WTC11 (cell line): Measurements from ENCODE around the gene PLPPR3. TPM values are rescaled to one million over a fixed set of nuclear protein-coding genes. Genes with fewer than 3 reads are reported as not detected.

Source experiments
- ATAC-seq: fragments of 200-7000 bp; cut with Tn5 transposase; 2 replicates; pipeline ENCODE4 v1.10.0; 2021; ENCODE audit warnings: mild to moderate bottlenecking, moderate library complexity
- CTCF ChIA-PET: fragments of 300-600 bp; sonication (Branson Sonifier 250); formaldehyde crosslinking; loops from one replicate; lab custom pipeline; 2021; ENCODE audit warnings: antibody characterized with exemption; lab: Charles Lee
- POLR2A ChIA-PET: fragments of 350-600 bp; sonication (Branson Sonifier 250); formaldehyde crosslinking; loops from one replicate; lab custom pipeline; 2021; ENCODE audit warnings: antibody characterized with exemption; lab: Charles Lee
- DNase-seq: peaks from one replicate; pipeline ENCODE4 v3.0.0; 2021; ENCODE audit warnings: low spot score
- H3K27ac Mint-ChIP-seq: 2 replicates; pipeline ENCODE4 v1.8.0; 2021; ENCODE audit warnings: mixed read lengths
- H3K27me3 Mint-ChIP-seq: 2 replicates; pipeline ENCODE4 v1.8.0; 2021; ENCODE audit warnings: low read depth, mild to moderate bottlenecking, moderate library complexity, mixed read lengths
- H3K36me3 Mint-ChIP-seq: 2 replicates; pipeline ENCODE4 v1.8.0; 2021; ENCODE audit warnings: mixed read lengths
- H3K4me1 Mint-ChIP-seq: 2 replicates; pipeline ENCODE4 v1.8.0; 2022; ENCODE audit warnings: mixed read lengths
- H3K4me3 Mint-ChIP-seq: 2 replicates; pipeline ENCODE4 v1.8.0; 2021; ENCODE audit warnings: mild to moderate bottlenecking, moderate library complexity, mixed read lengths
- H3K9me3 Mint-ChIP-seq: 2 replicates; pipeline ENCODE4 v1.8.0; 2021; ENCODE audit warnings: mixed read lengths
- FOXJ3 ChIP-seq: sonication (generic); formaldehyde crosslinking; IDR thresholded peaks from 2 replicates; pipeline ENCODE4 v1.9.0; 2021; ENCODE audit warnings: missing genetic modification reagents, mild to moderate bottlenecking, borderline replicate concordance
- FOXK1 ChIP-seq: sonication (generic); formaldehyde crosslinking; IDR thresholded peaks from 2 replicates; pipeline ENCODE4 v1.8.0; 2022; ENCODE audit warnings: mild to moderate bottlenecking, moderate library complexity, missing genetic modification reagents
- GRHL2 ChIP-seq: fragments of 250-450 bp; sonication (Bioruptor Pico); IDR thresholded peaks from 2 replicates; pipeline ENCODE4 v1.8.0; 2022; ENCODE audit warnings: mild to moderate bottlenecking, moderate library complexity; ENCODE audit not compliant: insufficient replicate concordance, severe bottlenecking
- IRF2 ChIP-seq: sonication (generic); formaldehyde crosslinking; IDR thresholded peaks from 2 replicates; pipeline ENCODE4 v1.8.0; 2022; ENCODE audit warnings: low read depth, missing genetic modification reagents, borderline replicate concordance
- NFYB ChIP-seq: sonication (generic); formaldehyde crosslinking; conservative IDR thresholded peaks from 2 replicates; pipeline ENCODE4 v1.8.0; 2022; ENCODE audit warnings: low read depth, missing genetic modification reagents
- OVOL2 ChIP-seq: fragments of 250-450 bp; sonication (Bioruptor Pico); IDR thresholded peaks from 2 replicates; pipeline ENCODE4 v1.9.0; 2021; ENCODE audit warnings: mild to moderate bottlenecking, borderline replicate concordance
- RELA ChIP-seq: sonication (generic); formaldehyde crosslinking; IDR thresholded peaks from 2 replicates; pipeline ENCODE4 v1.8.1; 2022; ENCODE audit warnings: missing genetic modification reagents, mild to moderate bottlenecking, borderline replicate concordance
- TEAD4 ChIP-seq: sonication (generic); formaldehyde crosslinking; IDR thresholded peaks from 2 replicates; pipeline ENCODE4 v1.8.0; 2022; ENCODE audit warnings: mild to moderate bottlenecking, missing genetic modification reagents
- ZNF671 ChIP-seq: fragments of 250-450 bp; sonication (Bioruptor Pico); IDR thresholded peaks from 2 replicates; pipeline ENCODE4 v1.8.0; 2021; ENCODE audit warnings: mild to moderate bottlenecking
- total RNA-seq: library from RNA; stranded (reverse); gene quantifications from 3 replicates; pipeline ENCODE4 v1.2.3, GENCODE V29; 2021
- TF ChIP-seq, protein P1 (sequence below): fragments of 250-450 bp; sonication (Bioruptor Pico); conservative IDR thresholded peaks from 2 replicates; pipeline ENCODE4 v1.9.0; 2021; ENCODE audit warnings: mild to moderate bottlenecking
- TF ChIP-seq, protein P2 (sequence below): sonication (generic); formaldehyde crosslinking; IDR thresholded peaks from 2 replicates; pipeline ENCODE4 v1.8.1; 2023; ENCODE audit warnings: mild to moderate bottlenecking, missing genetic modification reagents, moderate library complexity
- TF ChIP-seq, protein P3 (sequence below): sonication (generic); formaldehyde crosslinking; IDR thresholded peaks from 2 replicates; pipeline ENCODE4 v1.8.1; 2023; ENCODE audit warnings: mild to moderate bottlenecking, moderate library complexity, missing genetic modification reagents
- TF ChIP-seq, protein P4 (sequence below): fragments of 250-450 bp; sonication (Bioruptor Pico); IDR thresholded peaks from 2 replicates; pipeline ENCODE4 v1.8.0; 2021; ENCODE audit warnings: mild to moderate bottlenecking
- TF ChIP-seq, protein P5 (sequence below): fragments of 250-450 bp; sonication (Bioruptor Pico); IDR thresholded peaks from 2 replicates; pipeline ENCODE4 v1.9.0; 2021; ENCODE audit warnings: moderate library complexity, mild to moderate bottlenecking, inconsistent platforms, borderline replicate concordance
- TF ChIP-seq, protein P6 (sequence below): fragments of 250-450 bp; sonication (Bioruptor Pico); IDR thresholded peaks from 2 replicates; pipeline ENCODE4 v1.9.0; 2021; ENCODE audit warnings: mild to moderate bottlenecking, borderline replicate concordance

Gene PLPPR3
- total RNA-seq, 1 experiment from 2014 or later = 60.6 TPM

DNA sequence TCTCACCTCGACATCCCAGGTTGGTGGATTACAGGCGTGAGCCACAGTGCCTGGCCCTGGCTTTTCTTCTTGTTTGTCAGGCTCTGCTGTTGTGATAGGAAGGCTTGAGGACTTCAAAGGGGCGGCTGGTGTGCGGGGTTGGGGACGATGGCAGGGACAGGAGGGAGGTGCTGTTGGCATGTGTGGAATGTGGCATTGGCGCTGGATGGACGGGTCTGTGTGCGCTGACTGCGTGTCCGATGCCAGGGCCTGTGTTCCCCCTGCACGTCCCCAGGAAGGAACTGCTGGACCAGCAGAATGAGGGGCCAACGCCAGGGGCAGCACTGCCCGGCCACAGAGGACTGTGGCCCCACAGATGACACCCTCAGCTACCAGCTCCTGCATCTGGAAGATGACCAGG, 37.2 kb downstream of the PLPPR3 start (continued):
- TF ChIP-seq, protein P1, sequence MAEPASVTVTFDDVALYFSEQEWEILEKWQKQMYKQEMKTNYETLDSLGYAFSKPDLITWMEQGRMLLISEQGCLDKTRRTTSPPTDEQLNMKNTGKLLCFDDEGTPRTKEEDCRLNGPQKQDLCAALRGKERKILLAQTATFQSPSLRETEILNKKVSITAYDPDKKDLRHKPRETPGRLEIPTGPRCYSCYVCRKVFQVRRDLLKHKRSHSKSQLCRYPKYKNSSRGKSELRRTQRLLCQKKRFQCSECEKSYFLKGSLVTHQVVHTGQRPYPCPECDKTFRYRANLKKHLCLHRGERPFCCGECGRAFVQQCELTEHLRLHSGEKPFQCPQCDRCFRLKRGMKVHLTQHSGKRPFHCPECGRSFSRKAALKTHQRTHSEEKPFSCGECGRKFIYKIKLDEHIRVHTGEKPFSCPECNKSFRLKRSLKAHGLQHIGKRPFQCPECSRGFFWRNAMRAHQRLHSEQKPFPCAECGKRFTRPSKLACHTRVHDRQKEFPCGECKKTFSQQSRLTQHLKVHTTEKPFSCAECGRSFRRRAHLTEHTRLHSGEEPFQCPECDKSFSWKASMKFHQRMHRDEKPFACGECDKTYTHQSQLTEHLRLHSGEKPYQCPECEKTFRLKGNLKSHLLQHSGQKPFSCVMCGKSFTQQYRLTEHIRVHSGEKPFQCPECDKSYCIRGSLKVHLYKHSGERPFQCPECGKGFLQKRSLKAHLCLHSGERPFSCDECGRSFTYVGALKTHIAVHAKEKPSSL (CRISPR knock-in tag) = no peak
- TF ChIP-seq RELA (CRISPR knock-in tag) (no peak), ZNF671 (CRISPR knock-in tag) (no peak)

DNA sequence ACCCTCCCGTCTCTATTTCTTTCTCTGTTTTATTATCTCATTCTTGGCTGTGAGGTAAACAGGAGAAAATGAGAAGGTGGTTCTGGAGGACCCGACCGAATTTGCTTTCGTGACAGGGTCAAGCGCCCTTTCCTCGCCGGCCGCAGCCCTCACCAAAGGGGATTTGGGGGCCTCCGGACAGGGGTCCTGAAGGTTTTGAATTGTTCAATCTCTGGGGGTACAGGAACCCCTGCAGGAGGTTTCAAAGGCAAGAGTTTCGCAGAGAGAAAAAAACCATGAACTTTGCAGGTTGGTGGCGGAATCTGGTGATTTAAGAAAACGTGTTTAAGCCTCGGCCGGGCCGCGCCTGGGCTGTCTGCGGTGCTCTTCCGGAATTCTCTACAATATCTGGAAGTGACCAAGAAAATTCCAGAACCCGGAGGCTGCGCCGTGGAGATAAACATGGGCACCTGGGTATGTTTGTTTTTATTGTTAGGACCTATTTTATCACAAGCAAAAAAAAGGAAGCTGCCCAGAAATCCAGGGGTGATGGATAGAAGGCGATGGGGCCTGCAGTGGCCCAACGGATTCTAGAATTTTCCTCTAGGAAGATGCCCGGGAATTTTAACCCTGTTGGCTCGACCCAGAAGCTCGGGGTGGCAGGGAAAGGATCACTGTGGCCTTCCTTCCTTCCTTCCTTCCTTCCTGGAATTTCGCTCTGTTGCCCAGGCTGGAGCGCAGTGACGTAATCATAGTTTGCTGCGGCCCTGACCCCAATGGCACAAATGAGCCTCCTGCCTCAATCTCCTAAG, 38.7 kb downstream of the PLPPR3 start:
- no peaks in the 10 kb centered on the region for H3K36me3 Mint-ChIP-seq
- no peak; the same call in 1 of the 2 replicates for ATAC-seq
- POLR2A ChIA-PET = interaction anchor here (0.6 to 1.4 kb wide), 3 partner anchors 14 to 56 kb away, joined by 3 to 5 read pairs (median 4); partner anchors contain the start of gene PTBP1
- CTCF ChIA-PET = interaction anchor here (0.6 to 1.8 kb wide), 5 partner anchors 10 to 104 kb away, joined by 3 to 9 read pairs (median 4); no protein-coding TSS in a partner anchor
- peak overlapping the region; percentile 55 for H3K4me3 Mint-ChIP-seq
- TF ChIP-seq, protein P2, sequence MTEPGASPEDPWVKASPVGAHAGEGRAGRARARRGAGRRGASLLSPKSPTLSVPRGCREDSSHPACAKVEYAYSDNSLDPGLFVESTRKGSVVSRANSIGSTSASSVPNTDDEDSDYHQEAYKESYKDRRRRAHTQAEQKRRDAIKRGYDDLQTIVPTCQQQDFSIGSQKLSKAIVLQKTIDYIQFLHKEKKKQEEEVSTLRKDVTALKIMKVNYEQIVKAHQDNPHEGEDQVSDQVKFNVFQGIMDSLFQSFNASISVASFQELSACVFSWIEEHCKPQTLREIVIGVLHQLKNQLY = no peak
- TF ChIP-seq GRHL2 (CRISPR knock-in tag) = no peak
- TF ChIP-seq IRF2 = no peak
- H3K4me1 Mint-ChIP-seq = peaks cover 24% of the 10 kb centered on the region
- no peak for DNase-seq
- peak overlapping the region; percentile 96 for H3K27ac Mint-ChIP-seq
- no peaks in the 10 kb centered on the region for H3K27me3 Mint-ChIP-seq
- no peaks in the 10 kb centered on the region for H3K9me3 Mint-ChIP-seq

DNA sequence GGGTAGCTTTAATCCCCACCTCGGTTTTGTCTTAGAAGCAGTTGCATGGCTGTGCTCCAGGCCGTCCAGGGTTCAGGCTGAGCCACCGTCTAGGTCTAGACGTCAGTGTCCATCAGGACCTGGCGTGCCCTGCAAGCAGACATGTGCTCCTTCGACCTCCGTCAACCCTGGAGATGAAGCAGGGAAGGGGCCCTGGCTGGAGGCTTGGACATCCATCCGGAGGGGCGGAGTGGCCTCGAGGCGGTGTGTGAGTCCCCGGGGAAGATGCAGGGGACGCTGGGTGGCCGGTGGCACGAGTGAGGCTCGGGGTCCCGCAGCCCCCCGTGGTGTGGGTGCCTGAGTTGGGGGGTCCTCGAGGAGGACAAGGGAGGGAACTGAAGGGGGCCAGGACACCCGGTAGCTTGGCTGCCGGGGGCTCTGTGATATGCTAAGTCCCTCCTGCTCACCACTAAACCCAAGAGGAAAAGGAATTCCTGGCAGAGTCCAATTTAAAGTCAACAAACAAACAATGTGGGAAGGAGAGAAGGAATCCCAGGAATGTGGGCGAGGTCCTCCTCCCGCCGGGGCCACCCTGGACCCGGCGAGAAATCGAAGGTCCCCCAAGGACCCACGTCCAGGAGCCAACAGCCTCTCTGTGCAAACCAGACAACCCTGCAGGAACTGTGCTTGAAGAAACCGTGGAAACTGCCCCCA, 39.4 kb downstream of the PLPPR3 start:
- Mint-ChIP-seq H3K27me3 (no peaks in the 10 kb centered on the region), H3K36me3 (no peaks in the 10 kb centered on the region), H3K27ac (peak overlapping the region; percentile 96), H3K9me3 (no peaks in the 10 kb centered on the region), H3K4me1 (peaks cover 24% of the 10 kb centered on the region), H3K4me3 (peak overlapping the region; percentile 55)
- POLR2A ChIA-PET = interaction anchor here (0.6 to 1.4 kb wide), 2 partner anchors 17 to 56 kb away, joined by 3 to 4 read pairs; no protein-coding TSS in a partner anchor
- peak; percentile 91 for ATAC-seq
- peak; percentile 68 for DNase-seq
- CTCF ChIA-PET = interaction anchor here (0.6 to 1.8 kb wide), 4 partner anchors 10 to 103 kb away, joined by 3 to 9 read pairs (median 5); no protein-coding TSS in a partner anchor
- TF ChIP-seq, protein P3, sequence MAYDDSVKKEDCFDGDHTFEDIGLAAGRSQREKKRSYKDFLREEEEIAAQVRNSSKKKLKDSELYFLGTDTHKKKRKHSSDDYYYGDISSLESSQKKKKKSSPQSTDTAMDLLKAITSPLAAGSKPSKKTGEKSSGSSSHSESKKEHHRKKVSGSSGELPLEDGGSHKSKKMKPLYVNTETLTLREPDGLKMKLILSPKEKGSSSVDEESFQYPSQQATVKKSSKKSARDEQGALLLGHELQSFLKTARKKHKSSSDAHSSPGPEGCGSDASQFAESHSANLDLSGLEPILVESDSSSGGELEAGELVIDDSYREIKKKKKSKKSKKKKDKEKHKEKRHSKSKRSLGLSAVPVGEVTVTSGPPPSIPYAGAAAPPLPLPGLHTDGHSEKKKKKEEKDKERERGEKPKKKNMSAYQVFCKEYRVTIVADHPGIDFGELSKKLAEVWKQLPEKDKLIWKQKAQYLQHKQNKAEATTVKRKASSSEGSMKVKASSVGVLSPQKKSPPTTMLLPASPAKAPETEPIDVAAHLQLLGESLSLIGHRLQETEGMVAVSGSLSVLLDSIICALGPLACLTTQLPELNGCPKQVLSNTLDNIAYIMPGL = no peak
- TF ChIP-seq RELA (CRISPR knock-in tag) = no peak
- TF ChIP-seq, protein P4, sequence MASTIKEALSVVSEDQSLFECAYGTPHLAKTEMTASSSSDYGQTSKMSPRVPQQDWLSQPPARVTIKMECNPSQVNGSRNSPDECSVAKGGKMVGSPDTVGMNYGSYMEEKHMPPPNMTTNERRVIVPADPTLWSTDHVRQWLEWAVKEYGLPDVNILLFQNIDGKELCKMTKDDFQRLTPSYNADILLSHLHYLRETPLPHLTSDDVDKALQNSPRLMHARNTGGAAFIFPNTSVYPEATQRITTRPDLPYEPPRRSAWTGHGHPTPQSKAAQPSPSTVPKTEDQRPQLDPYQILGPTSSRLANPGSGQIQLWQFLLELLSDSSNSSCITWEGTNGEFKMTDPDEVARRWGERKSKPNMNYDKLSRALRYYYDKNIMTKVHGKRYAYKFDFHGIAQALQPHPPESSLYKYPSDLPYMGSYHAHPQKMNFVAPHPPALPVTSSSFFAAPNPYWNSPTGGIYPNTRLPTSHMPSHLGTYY = no peak
- no peak; the same call in 1 of the 2 replicates for TF ChIP-seq FOXK1 (CRISPR knock-in tag)
- TF ChIP-seq TEAD4 (CRISPR knock-in tag) = 0 out of 2 replicates have a peak, but pooled peaks have one; percentile 59
- no peak for TF ChIP-seq FOXJ3 (CRISPR knock-in tag)
- TF ChIP-seq, protein P5, sequence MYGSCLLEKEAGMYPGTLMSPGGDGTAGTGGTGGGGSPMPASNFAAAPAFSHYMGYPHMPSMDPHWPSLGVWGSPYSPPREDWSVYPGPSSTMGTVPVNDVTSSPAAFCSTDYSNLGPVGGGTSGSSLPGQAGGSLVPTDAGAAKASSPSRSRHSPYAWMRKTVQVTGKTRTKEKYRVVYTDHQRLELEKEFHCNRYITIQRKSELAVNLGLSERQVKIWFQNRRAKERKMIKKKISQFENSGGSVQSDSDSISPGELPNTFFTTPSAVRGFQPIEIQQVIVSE (CRISPR knock-in tag) = no peak
- TF ChIP-seq NFYB (CRISPR knock-in tag) = no peak
- TF ChIP-seq, protein P6, sequence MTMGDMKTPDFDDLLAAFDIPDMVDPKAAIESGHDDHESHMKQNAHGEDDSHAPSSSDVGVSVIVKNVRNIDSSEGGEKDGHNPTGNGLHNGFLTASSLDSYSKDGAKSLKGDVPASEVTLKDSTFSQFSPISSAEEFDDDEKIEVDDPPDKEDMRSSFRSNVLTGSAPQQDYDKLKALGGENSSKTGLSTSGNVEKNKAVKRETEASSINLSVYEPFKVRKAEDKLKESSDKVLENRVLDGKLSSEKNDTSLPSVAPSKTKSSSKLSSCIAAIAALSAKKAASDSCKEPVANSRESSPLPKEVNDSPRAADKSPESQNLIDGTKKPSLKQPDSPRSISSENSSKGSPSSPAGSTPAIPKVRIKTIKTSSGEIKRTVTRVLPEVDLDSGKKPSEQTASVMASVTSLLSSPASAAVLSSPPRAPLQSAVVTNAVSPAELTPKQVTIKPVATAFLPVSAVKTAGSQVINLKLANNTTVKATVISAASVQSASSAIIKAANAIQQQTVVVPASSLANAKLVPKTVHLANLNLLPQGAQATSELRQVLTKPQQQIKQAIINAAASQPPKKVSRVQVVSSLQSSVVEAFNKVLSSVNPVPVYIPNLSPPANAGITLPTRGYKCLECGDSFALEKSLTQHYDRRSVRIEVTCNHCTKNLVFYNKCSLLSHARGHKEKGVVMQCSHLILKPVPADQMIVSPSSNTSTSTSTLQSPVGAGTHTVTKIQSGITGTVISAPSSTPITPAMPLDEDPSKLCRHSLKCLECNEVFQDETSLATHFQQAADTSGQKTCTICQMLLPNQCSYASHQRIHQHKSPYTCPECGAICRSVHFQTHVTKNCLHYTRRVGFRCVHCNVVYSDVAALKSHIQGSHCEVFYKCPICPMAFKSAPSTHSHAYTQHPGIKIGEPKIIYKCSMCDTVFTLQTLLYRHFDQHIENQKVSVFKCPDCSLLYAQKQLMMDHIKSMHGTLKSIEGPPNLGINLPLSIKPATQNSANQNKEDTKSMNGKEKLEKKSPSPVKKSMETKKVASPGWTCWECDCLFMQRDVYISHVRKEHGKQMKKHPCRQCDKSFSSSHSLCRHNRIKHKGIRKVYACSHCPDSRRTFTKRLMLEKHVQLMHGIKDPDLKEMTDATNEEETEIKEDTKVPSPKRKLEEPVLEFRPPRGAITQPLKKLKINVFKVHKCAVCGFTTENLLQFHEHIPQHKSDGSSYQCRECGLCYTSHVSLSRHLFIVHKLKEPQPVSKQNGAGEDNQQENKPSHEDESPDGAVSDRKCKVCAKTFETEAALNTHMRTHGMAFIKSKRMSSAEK (CRISPR knock-in tag) = no peak
- TF ChIP-seq OVOL2 (CRISPR knock-in tag) = no peak
